HL-60/S4 treated with retinoic acid at 250 ng/mL for 4 days and 3 days (cell line): Measurements from ENCODE around the gene SCLY.
"Not testable (repeated sequence)": the region's sequence is repeated elsewhere in the genome, so short reads cannot be mapped to it uniquely, and the experiment has no call there.

Experiments
- in situ Hi-C: fragments of 300-500 bp; cut with MboI; formaldehyde crosslinking; loops from 2 replicates; pipeline ENCODE4 v1.7.0; 2022; ENCODE audit warnings: low sequenced_read_pairs

The SCLY gene

GRCh38 chr2:238039985-238040384, 20.8 kb upstream of the SCLY start:
- in situ Hi-C loops: no loop called here

GRCh38 chr2:238040918-238041317, 19.9 kb upstream of the SCLY start:
- in situ Hi-C loops: no loop called here

- in situ Hi-C loops: no loop called here
Measured at GRCh38 chr2:238042090-238042489, 18.7 kb upstream of the SCLY start.

GRCh38 chr2:238042849-238043584, 17.8 kb upstream of the SCLY start:
- in situ Hi-C loops: no loop called here

- in situ Hi-C loops: no loop called here
Measured at GRCh38 chr2:238043851-238044250, 16.9 kb upstream of the SCLY start.

- in situ Hi-C loops: no loop called here
Measured at GRCh38 chr2:238045575-238045974, 15.2 kb upstream of the SCLY start.

- in situ Hi-C loops: no loop called here
Measured at GRCh38 chr2:238046725-238047270, 14.0 kb upstream of the SCLY start.

- in situ Hi-C loops: no loop called here
Measured at GRCh38 chr2:238053191-238053776, 7.5 kb upstream of the SCLY start.

GRCh38 chr2:238055841-238056240, 5.0 kb upstream of the SCLY start:
- in situ Hi-C loops: no loop called here

- in situ Hi-C loops: not testable (repeated sequence)
Measured at GRCh38 chr2:238057696-238058575, 2.9 kb upstream of the SCLY start.

GRCh38 chr2:238059505-238059904, 1.3 kb upstream of the SCLY start:
- in situ Hi-C loops: no loop called here

- in situ Hi-C loops: no loop called here
Measured at GRCh38 chr2:238060096-238060541, 682 bp upstream of the SCLY start.

- in situ Hi-C loops: no loop called here
Measured at GRCh38 chr2:238061315-238062202, 758 bp downstream of the SCLY start.

GRCh38 chr2:238063414-238064189, 2.8 kb downstream of the SCLY start:
- in situ Hi-C loops: no loop called here

GRCh38 chr2:238064376-238064775, 3.6 kb downstream of the SCLY start:
- in situ Hi-C loops: no loop called here

GRCh38 chr2:238065071-238065846, 4.5 kb downstream of the SCLY start:
- in situ Hi-C loops: no loop called here

- in situ Hi-C loops: no loop called here
Measured at GRCh38 chr2:238066218-238066617, 5.4 kb downstream of the SCLY start.

- in situ Hi-C loops: not testable (repeated sequence)
Measured at GRCh38 chr2:238066718-238067117, 5.9 kb downstream of the SCLY start.

- in situ Hi-C loops: no loop called here
Measured at GRCh38 chr2:238067939-238068338, 7.1 kb downstream of the SCLY start.
